Activated CD8-positive, alpha-beta memory T cell treated with anti-CD3 and anti-CD28 coated beads for 1 hour (primary cell): ENCODE data around the gene PAWR.
"Not testable (repeated sequence)": the region's sequence is repeated elsewhere in the genome, so short reads cannot be mapped to it uniquely, and the experiment has no call there.

Experiments
- DNase-seq, 2 donors: peaks; one replicate each; pipeline ENCODE4 v3.0.0-alpha.2; 2020; ENCODE audit warnings: low read depth in 1 of 2; ENCODE audit errors: extremely low read depth in 1 of 2

PAWR gene

GRCh38 chr12:79687711-79688260, 3.0 kb downstream of the PAWR start:
- no peak for DNase-seq

- no peak for DNase-seq
These were observed 4.6 kb downstream of the PAWR start for GRCh38 chr12:79686171-79686570.

- no peak for DNase-seq
These were observed 5.7 kb downstream of the PAWR start for GRCh38 chr12:79685068-79685467.

- DNase-seq: not testable (repeated sequence)
These were observed 6.4 kb downstream of the PAWR start for GRCh38 chr12:79684338-79684737.

GRCh38 chr12:79682593-79682992, 8.2 kb downstream of the PAWR start:
- no peak for DNase-seq

- no peak for DNase-seq
These were observed 9.7 kb downstream of the PAWR start for GRCh38 chr12:79681008-79681590.

- DNase-seq: no peak
These were observed 10.7 kb downstream of the PAWR start for GRCh38 chr12:79680051-79680450.

- no peak for DNase-seq
These were observed 12.5 kb downstream of the PAWR start for GRCh38 chr12:79678306-79678705.

GRCh38 chr12:79677672-79678071, 13.1 kb downstream of the PAWR start:
- no peak for DNase-seq

GRCh38 chr12:79676579-79676978, 14.2 kb downstream of the PAWR start:
- no peak for DNase-seq

GRCh38 chr12:79674629-79675028, 16.1 kb downstream of the PAWR start:
- no peak for DNase-seq

GRCh38 chr12:79673354-79673753, 17.4 kb downstream of the PAWR start:
- no peak for DNase-seq

- DNase-seq: no peak
These were observed 22.7 kb downstream of the PAWR start for GRCh38 chr12:79668113-79668512.

- DNase-seq: no peak
These were observed 25.4 kb downstream of the PAWR start for GRCh38 chr12:79665212-79665887.

- no peak for DNase-seq
These were observed 26.2 kb downstream of the PAWR start for GRCh38 chr12:79664518-79664917.

- DNase-seq: no peak
These were observed 28.5 kb downstream of the PAWR start for GRCh38 chr12:79662046-79662811.

- no peak for DNase-seq
These were observed 29.1 kb downstream of the PAWR start for GRCh38 chr12:79661629-79662028.

GRCh38 chr12:79659961-79660431, 30.8 kb downstream of the PAWR start:
- no peak for DNase-seq

GRCh38 chr12:79658221-79658620, 32.5 kb downstream of the PAWR start:
- DNase-seq: no peak

- DNase-seq: no peak
These were observed 33.6 kb downstream of the PAWR start for GRCh38 chr12:79657136-79657535.

- no peak for DNase-seq
These were observed 35.7 kb downstream of the PAWR start for GRCh38 chr12:79655036-79655435.

GRCh38 chr12:79652521-79652920, 38.2 kb downstream of the PAWR start:
- DNase-seq: no peak
